Measurements from ENCODE around the gene SRGAP2C.
"Not testable (repeated sequence)": the region's sequence is repeated elsewhere in the genome, so short reads cannot be mapped to it uniquely, and the experiment has no call there.

The SRGAP2C gene

GRCh38 chr1:121296563-121296962 is 111.8 kb downstream of the SRGAP2C start:
- H3K4me3 ChIP-seq (ENCODE audit: low read length); H3K36me3 ChIP-seq (ENCODE audit: control insufficient read depth, low read depth, low read length); H3K27ac ChIP-seq (ENCODE audit: low read length); H3K4me1 ChIP-seq (ENCODE audit: control insufficient read depth, low read depth, low read length); H3K27me3 ChIP-seq (ENCODE audit: control insufficient read depth, insufficient read depth, low read length); H3K9me3 ChIP-seq (ENCODE audit: control insufficient read depth, low read depth, low read length); H3K9ac ChIP-seq (ENCODE audit: low read length): not testable (repeated sequence)

- not testable (repeated sequence) for H3K4me1 ChIP-seq (ENCODE audit: control insufficient read depth, low read depth, low read length); H3K36me3 ChIP-seq (ENCODE audit: control insufficient read depth, low read depth, low read length); H3K27ac ChIP-seq (ENCODE audit: low read length); H3K9ac ChIP-seq (ENCODE audit: low read length); H3K4me3 ChIP-seq (ENCODE audit: low read length); H3K9me3 ChIP-seq (ENCODE audit: control insufficient read depth, low read depth, low read length); H3K27me3 ChIP-seq (ENCODE audit: control insufficient read depth, insufficient read depth, low read length)
Observed at GRCh38 chr1:121298529-121298928, 113.8 kb downstream of the SRGAP2C start.

- H3K9me3 ChIP-seq (ENCODE audit: control insufficient read depth, low read depth, low read length); H3K4me1 ChIP-seq (ENCODE audit: control insufficient read depth, low read depth, low read length); H3K9ac ChIP-seq (ENCODE audit: low read length); H3K27me3 ChIP-seq (ENCODE audit: control insufficient read depth, insufficient read depth, low read length); H3K4me3 ChIP-seq (ENCODE audit: low read length); H3K36me3 ChIP-seq (ENCODE audit: control insufficient read depth, low read depth, low read length); H3K27ac ChIP-seq (ENCODE audit: low read length): not testable (repeated sequence)
Observed at GRCh38 chr1:121299514-121300149, 114.9 kb downstream of the SRGAP2C start.

- H3K4me3 ChIP-seq (ENCODE audit: low read length); H3K9ac ChIP-seq (ENCODE audit: low read length); H3K27ac ChIP-seq (ENCODE audit: low read length); H3K36me3 ChIP-seq (ENCODE audit: control insufficient read depth, low read depth, low read length); H3K9me3 ChIP-seq (ENCODE audit: control insufficient read depth, low read depth, low read length); H3K4me1 ChIP-seq (ENCODE audit: control insufficient read depth, low read depth, low read length); H3K27me3 ChIP-seq (ENCODE audit: control insufficient read depth, insufficient read depth, low read length): not testable (repeated sequence)
Observed at GRCh38 chr1:121301876-121302275, 117.1 kb downstream of the SRGAP2C start.

- not testable (repeated sequence) for H3K4me3 ChIP-seq (ENCODE audit: low read length); H3K4me1 ChIP-seq (ENCODE audit: control insufficient read depth, low read depth, low read length); H3K9me3 ChIP-seq (ENCODE audit: control insufficient read depth, low read depth, low read length); H3K9ac ChIP-seq (ENCODE audit: low read length); H3K27me3 ChIP-seq (ENCODE audit: control insufficient read depth, insufficient read depth, low read length); H3K27ac ChIP-seq (ENCODE audit: low read length); H3K36me3 ChIP-seq (ENCODE audit: control insufficient read depth, low read depth, low read length)
Observed at GRCh38 chr1:121307759-121308158, 123.0 kb downstream of the SRGAP2C start.

- not testable (repeated sequence) for H3K4me3 ChIP-seq (ENCODE audit: low read length); H3K9me3 ChIP-seq (ENCODE audit: control insufficient read depth, low read depth, low read length); H3K9ac ChIP-seq (ENCODE audit: low read length); H3K27ac ChIP-seq (ENCODE audit: low read length); H3K27me3 ChIP-seq (ENCODE audit: control insufficient read depth, insufficient read depth, low read length); H3K4me1 ChIP-seq (ENCODE audit: control insufficient read depth, low read depth, low read length); H3K36me3 ChIP-seq (ENCODE audit: control insufficient read depth, low read depth, low read length)
Observed at GRCh38 chr1:121315509-121315908, 130.7 kb downstream of the SRGAP2C start.

GRCh38 chr1:121316081-121316480 is 131.3 kb downstream of the SRGAP2C start:
- H3K27me3 ChIP-seq (ENCODE audit: control insufficient read depth, insufficient read depth, low read length); H3K9me3 ChIP-seq (ENCODE audit: control insufficient read depth, low read depth, low read length); H3K36me3 ChIP-seq (ENCODE audit: control insufficient read depth, low read depth, low read length); H3K27ac ChIP-seq (ENCODE audit: low read length); H3K9ac ChIP-seq (ENCODE audit: low read length); H3K4me1 ChIP-seq (ENCODE audit: control insufficient read depth, low read depth, low read length); H3K4me3 ChIP-seq (ENCODE audit: low read length): not testable (repeated sequence)

GRCh38 chr1:121317491-121318468 is 133.0 kb downstream of the SRGAP2C start:
- H3K4me1 ChIP-seq (ENCODE audit: control insufficient read depth, low read depth, low read length); H3K27ac ChIP-seq (ENCODE audit: low read length); H3K36me3 ChIP-seq (ENCODE audit: control insufficient read depth, low read depth, low read length); H3K9ac ChIP-seq (ENCODE audit: low read length); H3K9me3 ChIP-seq (ENCODE audit: control insufficient read depth, low read depth, low read length); H3K4me3 ChIP-seq (ENCODE audit: low read length); H3K27me3 ChIP-seq (ENCODE audit: control insufficient read depth, insufficient read depth, low read length): not testable (repeated sequence)

- not testable (repeated sequence) for H3K4me3 ChIP-seq (ENCODE audit: low read length); H3K4me1 ChIP-seq (ENCODE audit: control insufficient read depth, low read depth, low read length); H3K27me3 ChIP-seq (ENCODE audit: control insufficient read depth, insufficient read depth, low read length); H3K9me3 ChIP-seq (ENCODE audit: control insufficient read depth, low read depth, low read length); H3K9ac ChIP-seq (ENCODE audit: low read length); H3K27ac ChIP-seq (ENCODE audit: low read length); H3K36me3 ChIP-seq (ENCODE audit: control insufficient read depth, low read depth, low read length)
Observed at GRCh38 chr1:121318687-121319086, 133.9 kb downstream of the SRGAP2C start.

GRCh38 chr1:121321660-121322059 is 136.9 kb downstream of the SRGAP2C start:
- not testable (repeated sequence) for H3K9me3 ChIP-seq (ENCODE audit: control insufficient read depth, low read depth, low read length); H3K4me1 ChIP-seq (ENCODE audit: control insufficient read depth, low read depth, low read length); H3K4me3 ChIP-seq (ENCODE audit: low read length); H3K27ac ChIP-seq (ENCODE audit: low read length); H3K9ac ChIP-seq (ENCODE audit: low read length); H3K36me3 ChIP-seq (ENCODE audit: control insufficient read depth, low read depth, low read length); H3K27me3 ChIP-seq (ENCODE audit: control insufficient read depth, insufficient read depth, low read length)

- not testable (repeated sequence) for H3K27ac ChIP-seq (ENCODE audit: low read length); H3K27me3 ChIP-seq (ENCODE audit: control insufficient read depth, insufficient read depth, low read length); H3K9ac ChIP-seq (ENCODE audit: low read length); H3K4me1 ChIP-seq (ENCODE audit: control insufficient read depth, low read depth, low read length); H3K9me3 ChIP-seq (ENCODE audit: control insufficient read depth, low read depth, low read length); H3K4me3 ChIP-seq (ENCODE audit: low read length); H3K36me3 ChIP-seq (ENCODE audit: control insufficient read depth, low read depth, low read length)
Observed at GRCh38 chr1:121324726-121325125, 140.0 kb downstream of the SRGAP2C start.

- not testable (repeated sequence) for H3K4me1 ChIP-seq (ENCODE audit: control insufficient read depth, low read depth, low read length); H3K9ac ChIP-seq (ENCODE audit: low read length); H3K27me3 ChIP-seq (ENCODE audit: control insufficient read depth, insufficient read depth, low read length); H3K36me3 ChIP-seq (ENCODE audit: control insufficient read depth, low read depth, low read length); H3K27ac ChIP-seq (ENCODE audit: low read length); H3K9me3 ChIP-seq (ENCODE audit: control insufficient read depth, low read depth, low read length); H3K4me3 ChIP-seq (ENCODE audit: low read length)
Observed at GRCh38 chr1:121332141-121332540, 147.4 kb downstream of the SRGAP2C start.

All from iPS-18a (cell line).